SK-N-SH treated with all-trans-retinoic acid at 6 μM for 48 hours (cell line): ENCODE data around the gene EXOSC1.

Experiments used
- CSDC2 ChIP-seq: fragments of 250-450 bp; sonication (Bioruptor Pico); IDR thresholded peaks from 2 replicates; pipeline ENCODE4 v1.5.0; 2020; ENCODE audit warnings: mild to moderate bottlenecking, moderate library complexity
- CSRNP3 ChIP-seq: fragments of 250-450 bp; sonication (Bioruptor Pico); IDR thresholded peaks from 2 replicates; pipeline ENCODE4 v1.5.1; 2021; ENCODE audit warnings: mild to moderate bottlenecking, moderate library complexity
- PATZ1 ChIP-seq: fragments of 250-450 bp; sonication (Bioruptor Pico); IDR thresholded peaks from 2 replicates; pipeline ENCODE4 v1.8.0; 2020; ENCODE audit warnings: mild to moderate bottlenecking, moderate library complexity, borderline replicate concordance
- PPARA ChIP-seq: fragments of 250-450 bp; sonication (Bioruptor Pico); IDR thresholded peaks from 2 replicates; pipeline ENCODE4 v1.5.0; 2020; ENCODE audit warnings: mild to moderate bottlenecking, borderline replicate concordance
- RARB ChIP-seq: fragments of 250-450 bp; sonication (Bioruptor Pico); IDR thresholded peaks from 2 replicates; pipeline ENCODE4 v1.8.0; 2021; ENCODE audit warnings: mild to moderate bottlenecking, moderate library complexity
- ZFP3 ChIP-seq: fragments of 250-450 bp; sonication (Bioruptor Pico); IDR thresholded peaks from 2 replicates; pipeline ENCODE4 v1.5.0; 2020; ENCODE audit warnings: mild to moderate bottlenecking, moderate library complexity
- TF ChIP-seq, protein P1 (sequence below): fragments of 250-450 bp; sonication (Bioruptor Pico); IDR thresholded peaks from 2 replicates; pipeline ENCODE4 v1.5.1; 2020; ENCODE audit warnings: low read depth, mild to moderate bottlenecking, moderate library complexity

- TF ChIP-seq CSRNP3 (CRISPR knock-in tag): no peak
- TF ChIP-seq CSDC2 (CRISPR knock-in tag): no peak
- no peak for TF ChIP-seq PPARA
- TF ChIP-seq, protein P1, sequence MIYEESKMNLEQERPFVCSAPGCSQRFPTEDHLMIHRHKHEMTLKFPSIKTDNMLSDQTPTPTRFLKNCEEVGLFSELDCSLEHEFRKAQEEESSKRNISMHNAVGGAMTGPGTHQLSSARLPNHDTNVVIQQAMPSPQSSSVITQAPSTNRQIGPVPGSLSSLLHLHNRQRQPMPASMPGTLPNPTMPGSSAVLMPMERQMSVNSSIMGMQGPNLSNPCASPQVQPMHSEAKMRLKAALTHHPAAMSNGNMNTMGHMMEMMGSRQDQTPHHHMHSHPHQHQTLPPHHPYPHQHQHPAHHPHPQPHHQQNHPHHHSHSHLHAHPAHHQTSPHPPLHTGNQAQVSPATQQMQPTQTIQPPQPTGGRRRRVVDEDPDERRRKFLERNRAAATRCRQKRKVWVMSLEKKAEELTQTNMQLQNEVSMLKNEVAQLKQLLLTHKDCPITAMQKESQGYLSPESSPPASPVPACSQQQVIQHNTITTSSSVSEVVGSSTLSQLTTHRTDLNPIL: no peak
- no peak for TF ChIP-seq ZFP3 (CRISPR knock-in tag)
- TF ChIP-seq RARB (CRISPR knock-in tag): no peak
- no peak for TF ChIP-seq PATZ1 (CRISPR knock-in tag)
Observed at GRCh38 chr10:97399843-97400545, 45.8 kb downstream of the EXOSC1 start.
